ENCODE data around the gene VPS29. TPM values are rescaled to one million over a fixed set of nuclear protein-coding genes. Genes with fewer than 3 reads are reported as not detected.

The VPS29 gene
- total RNA-seq, 1 experiment from 2014 or later, result 95.7 TPM

- Histone ChIP-seq H4K20me1 (ENCODE audit: insufficient read depth) (no peaks in the 10 kb centered on the region), H3K4me3 (replicated peaks in 1 of 2; ENCODE audit: low read depth in 1 of 2, low read length in 2 of 2) (no peak overlapping the region), H3K27me3 (ENCODE audit: insufficient read depth, low read length) (no peaks in the 10 kb centered on the region), H3K79me2 (ENCODE audit: insufficient read depth, low read length) (peaks cover 57% of the 10 kb centered on the region), H3K4me1 (ENCODE audit: control insufficient read depth in 1 of 2, insufficient read depth in 2 of 2, low read length in 2 of 2) (peaks cover 0 to 6% of the 10 kb centered on the region in 2 experiments; a peak in 1 of 4 replicates), H3K9me2 (ENCODE audit: insufficient read depth) (no peaks in the 10 kb centered on the region), H3K27ac (ENCODE audit: low read depth, low read length) (no peak overlapping the region), H2AFZ (ENCODE audit: low read depth, low read length, poor library complexity, severe bottlenecking) (no peak overlapping the region), H3K9me3 (ENCODE audit: control insufficient read depth in 1 of 2, insufficient read depth in 1 of 2, low read depth in 1 of 2, low read length in 2 of 2) (no peaks in the 10 kb centered on the region), H3K9ac (ENCODE audit: low read length) (no peak overlapping the region), H3K36me3 (ENCODE audit: control insufficient read depth in 1 of 2, insufficient read depth in 2 of 2, low read length in 2 of 2) (peaks cover 1 to 4% of the 10 kb centered on the region in 2 experiments; a peak in 1 of 4 replicates), H3K4me2 (ENCODE audit: low read length) (no peak overlapping the region)
- ChIA-PET CTCF (no interaction called here), RAD21 (ENCODE audit: low non-redundant PET in 1 of 2, low total read pairs in 2 of 2, uncharacterized antibody in 2 of 2, unreplicated experiment in 2 of 2) (no interaction called here), POLR2A (no interaction called here)
- intact Hi-C loops (cut with micrococcal nuclease), result no loop called here
- no peak for ATAC-seq
- no peak for DNase-seq (ENCODE audit: low read depth, low spot score)
- BruUV-seq (replicated peaks), result TSS peak; percentile 20
- TF ChIP-seq, protein P1, sequence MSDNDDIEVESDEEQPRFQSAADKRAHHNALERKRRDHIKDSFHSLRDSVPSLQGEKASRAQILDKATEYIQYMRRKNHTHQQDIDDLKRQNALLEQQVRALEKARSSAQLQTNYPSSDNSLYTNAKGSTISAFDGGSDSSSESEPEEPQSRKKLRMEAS (IDR thresholded peaks at IDR 0.05), result no peak
- TF ChIP-seq ZNF274 (IDR thresholded peaks at IDR 0.05; ENCODE audit: low read depth, low read length), result no peak
- TF ChIP-seq YY1 (IDR thresholded peaks at IDR 0.05; ENCODE audit: extremely low read depth, insufficient replicate concordance, low read depth, low read length), result no peak
- no peak for TF ChIP-seq ZBTB33 (IDR thresholded peaks at IDR 0.05; ENCODE audit: extremely low read depth, insufficient replicate concordance, low read length)
- no peak for TF ChIP-seq POLR2A (IDR thresholded peaks at IDR 0.05; ENCODE audit: borderline replicate concordance, extremely low read depth, insufficient read depth, insufficient read length)
- TF ChIP-seq JUND (IDR thresholded peaks at IDR 0.05), result no peak
- no peak for TF ChIP-seq SRF (IDR thresholded peaks at IDR 0.05; ENCODE audit: low read depth)
- TF ChIP-seq ZFX (IDR thresholded peaks at IDR 0.05), result no peak
- TF ChIP-seq POLR2AphosphoS5 (IDR thresholded peaks at IDR 0.05; ENCODE audit: low read depth, low read length), result no peak
- TF ChIP-seq TCF7L2 (IDR thresholded peaks at IDR 0.05; ENCODE audit: borderline replicate concordance, extremely low read depth, insufficient read depth, insufficient read length), result no peak
- TF ChIP-seq REST (IDR thresholded peaks at IDR 0.05; ENCODE audit: low read depth), result no peak
- no peak for TF ChIP-seq CEBPB (IDR thresholded peaks at IDR 0.05; ENCODE audit: low read depth)
- no peak for TF ChIP-seq SIN3A (IDR thresholded peaks at IDR 0.05; ENCODE audit: low read depth)
- TF ChIP-seq EZH2phosphoT487 (IDR thresholded peaks at IDR 0.05; ENCODE audit: borderline replicate concordance), result no peak
- no peak for TF ChIP-seq ELF1 (IDR thresholded peaks at IDR 0.05; ENCODE audit: borderline replicate concordance, low read depth)
- no peak for TF ChIP-seq ATF3 (IDR thresholded peaks at IDR 0.05)
- TF ChIP-seq FOSL1 (IDR thresholded peaks at IDR 0.05; ENCODE audit: low read depth), result no peak
Measured at GRCh38 chr12:110543965-110544364, 42.1 kb upstream of the VPS29 start.

Data from HCT116 (cell line).